Measurements from ENCODE around the gene SCN5A.
A peak's percentile ranks its signal among the peaks of the same experiment; 100 is the strongest.

Gene SCN5A

DNA sequence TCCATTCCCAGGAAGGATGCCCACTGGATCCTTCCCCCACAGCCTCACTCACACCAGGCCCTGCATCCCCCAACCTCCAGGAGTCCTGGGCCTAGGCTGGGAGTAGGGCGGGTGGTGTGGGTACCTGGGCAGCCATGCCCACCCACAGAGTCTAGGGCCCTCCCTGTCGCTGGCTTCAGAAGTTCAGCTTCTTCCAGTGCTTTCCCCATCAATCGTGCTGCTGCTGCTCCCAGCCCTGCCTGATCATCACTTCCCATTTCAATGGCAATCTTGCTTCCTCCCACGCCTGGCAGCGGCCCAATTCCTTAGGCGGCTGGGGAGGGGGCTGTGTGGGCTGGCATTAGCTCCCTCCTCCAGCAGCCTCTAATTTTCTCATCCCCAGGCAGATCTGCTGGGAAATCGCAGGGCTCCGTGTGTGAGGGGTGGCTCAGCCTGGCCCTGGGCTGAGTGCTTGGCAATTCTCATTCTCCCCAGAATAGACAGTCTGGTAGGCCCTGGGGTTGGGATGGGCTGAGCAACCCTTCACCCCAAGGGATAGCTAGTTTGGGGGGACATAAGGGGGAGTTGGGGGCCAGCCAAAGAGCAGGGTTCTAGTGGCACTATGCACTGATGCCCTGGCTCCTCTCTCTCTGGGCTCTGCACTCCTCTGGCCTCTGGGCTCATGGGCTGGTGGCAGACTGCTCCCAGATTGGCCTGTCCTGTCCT lies 66.4 kb downstream of the SCN5A start:
- Histone ChIP-seq H4K20me1 (no peaks in the 10 kb centered on the region; a peak in 1 of 22 replicates), H3K9ac (no peak overlapping the region), H3K4me2 (peak overlapping the region in 10 of 11 experiments; percentile 5 to 63 (median 40); a peak in 12 of 22 replicates), H3K36me3 (no peaks in the 10 kb centered on the region), H3K4me1 (peaks cover 32 to 43% (median 39%) of the 10 kb centered on the region in 10 experiments), H3K27ac (no peak overlapping the region), H3K27me3 (no peaks in the 10 kb centered on the region), H3K9me3 (replicated peaks in 1 of 11) (no peaks in the 10 kb centered on the region), H3K4me3 (no peak overlapping the region)
- TF ChIP-seq Cebpa-rat (IDR thresholded peaks at IDR 0.05): no peak

DNA sequence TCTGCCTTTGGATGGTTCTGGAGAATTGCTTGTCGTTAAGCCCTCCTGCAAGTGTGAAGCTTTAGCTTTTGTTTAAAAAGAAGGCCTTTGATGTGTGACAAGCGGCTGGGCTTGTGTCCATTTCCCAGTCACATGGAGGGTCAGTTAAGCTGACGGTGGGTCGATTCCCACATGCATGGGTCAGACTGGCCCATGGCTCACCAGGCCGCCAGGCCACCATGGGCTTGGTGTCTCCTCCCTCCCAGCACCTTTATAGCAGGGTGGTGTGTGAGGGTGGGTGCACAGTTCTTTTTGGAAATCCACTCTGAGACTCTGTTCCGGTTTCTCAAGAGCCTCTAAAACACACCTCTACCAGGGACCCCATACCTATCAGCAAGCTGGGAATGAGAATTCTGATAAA lies 67.2 kb downstream of the SCN5A start:
- Histone ChIP-seq H3K9ac (no peak overlapping the region), H4K20me1 (no peaks in the 10 kb centered on the region; a peak in 1 of 22 replicates), H3K27ac (no peak overlapping the region), H3K36me3 (no peaks in the 10 kb centered on the region), H3K4me3 (no peak overlapping the region), H3K4me1 (peaks cover 32 to 43% (median 39%) of the 10 kb centered on the region in 10 experiments), H3K4me2 (peak overlapping the region in 6 of 11 experiments; percentile 20 to 90 (median 66); a peak in 6 of 22 replicates), H3K9me3 (replicated peaks in 1 of 11) (no peaks in the 10 kb centered on the region), H3K27me3 (no peaks in the 10 kb centered on the region)
- no peak for TF ChIP-seq Cebpa-rat (IDR thresholded peaks at IDR 0.05)

DNA sequence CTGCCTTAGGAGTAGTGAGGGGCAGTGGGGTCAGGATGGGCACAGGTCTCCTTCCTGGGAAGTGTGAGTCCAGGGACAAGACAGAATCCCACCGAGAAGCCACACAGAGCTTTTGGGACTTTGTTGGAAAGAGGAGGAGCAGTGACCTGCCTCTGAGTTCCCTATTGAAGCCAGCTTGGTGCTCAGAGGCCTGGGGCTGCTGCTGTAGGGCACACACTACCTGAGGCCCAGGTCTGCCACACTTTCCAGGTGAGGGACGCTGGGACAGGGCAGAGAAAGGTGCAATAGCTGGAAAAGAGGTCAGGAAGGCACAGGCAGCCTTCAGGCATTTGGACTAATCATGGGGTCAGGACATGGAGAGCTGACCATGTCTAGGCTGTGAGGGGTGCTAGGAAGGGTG lies 67.7 kb downstream of the SCN5A start:
- no peak for TF ChIP-seq Cebpa-rat (IDR thresholded peaks at IDR 0.05)
- H3K36me3 ChIP-seq: no peaks in the 10 kb centered on the region
- peaks cover 32 to 43% (median 39%) of the 10 kb centered on the region in 10 experiments for H3K4me1 ChIP-seq
- no peaks in the 10 kb centered on the region for H3K27me3 ChIP-seq
- H3K9ac ChIP-seq: peak overlapping the region in 2 of 11 experiments; percentile 51 to 60; a peak in 3 of 22 replicates
- H4K20me1 ChIP-seq: no peaks in the 10 kb centered on the region; a peak in 1 of 22 replicates
- no peak overlapping the region for H3K4me3 ChIP-seq
- H3K27ac ChIP-seq: peak overlapping the region in 1 of 11 experiments; percentile 60; a peak in 2 of 22 replicates
- peak overlapping the region; percentile 42 to 92 (median 82); a peak in 18 of 22 replicates for H3K4me2 ChIP-seq
- no peaks in the 10 kb centered on the region for H3K9me3 ChIP-seq (replicated peaks in 1 of 11)

GRCh38 chr3:38580450-38581382 lies 68.8 kb downstream of the SCN5A start:
- Histone ChIP-seq H4K20me1 (no peaks in the 10 kb centered on the region; a peak in 1 of 22 replicates), H3K4me2 (peak overlapping the region; percentile 42 to 92 (median 82)), H3K9ac (peak overlapping the region in 4 of 11 experiments; percentile 51 to 60 (median 56); a peak in 10 of 22 replicates), H3K36me3 (no peaks in the 10 kb centered on the region), H3K4me1 (peaks cover 32 to 43% (median 39%) of the 10 kb centered on the region in 10 experiments), H3K27ac (peak overlapping the region in 6 of 11 experiments; percentile 14 to 72 (median 60); a peak in 12 of 22 replicates), H3K4me3 (no peak overlapping the region), H3K27me3 (no peaks in the 10 kb centered on the region), H3K9me3 (replicated peaks in 1 of 11) (no peaks in the 10 kb centered on the region)
- TF ChIP-seq Cebpa-rat (IDR thresholded peaks at IDR 0.05): no peak

DNA sequence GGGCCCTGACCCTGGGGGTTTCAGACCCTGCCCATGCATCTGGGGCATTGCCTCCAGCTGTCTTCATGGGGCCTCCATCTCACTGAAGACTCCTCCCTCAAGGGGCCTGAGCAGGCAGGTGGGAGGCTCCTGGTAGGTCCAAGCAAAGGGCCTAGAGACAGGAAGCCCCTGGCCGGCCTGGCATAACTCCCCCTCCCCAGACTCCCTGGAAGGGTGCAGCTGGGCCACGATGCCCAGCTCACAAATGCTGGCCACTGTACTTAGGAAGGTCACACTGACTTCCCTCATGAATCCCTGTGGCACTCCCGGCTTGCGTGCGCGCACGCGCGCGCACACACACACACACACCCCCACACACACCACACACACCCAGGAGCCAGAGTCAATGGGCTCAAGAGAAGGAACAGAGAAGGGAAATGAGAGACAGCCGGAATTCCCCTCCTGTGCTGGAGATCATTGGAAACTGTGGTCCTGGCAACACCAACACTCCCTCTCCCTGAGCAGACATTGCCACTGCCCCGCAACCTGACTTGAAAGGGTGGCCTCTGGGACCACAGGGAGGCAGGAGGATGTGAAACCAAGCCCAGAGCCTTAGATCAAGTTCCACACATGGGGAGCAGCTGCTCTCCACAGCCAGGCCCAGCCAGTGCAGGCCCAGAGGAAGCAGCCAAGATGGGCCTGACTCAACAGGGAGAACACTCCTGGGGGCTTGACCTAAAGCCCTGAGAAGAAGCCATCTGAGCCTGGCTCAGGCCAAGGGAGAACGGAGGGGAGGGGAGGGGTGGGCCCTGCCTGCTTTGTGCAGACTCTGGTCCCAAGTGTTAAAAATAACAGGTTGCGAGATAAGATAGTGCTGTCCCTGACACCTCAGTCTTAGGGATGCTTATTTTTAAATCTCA lies 69.7 kb downstream of the SCN5A start:
- peak overlapping the region; percentile 42 to 92 (median 82) for H3K4me2 ChIP-seq
- TF ChIP-seq Cebpa-rat (IDR thresholded peaks at IDR 0.05): no peak
- H3K27me3 ChIP-seq: no peaks in the 10 kb centered on the region
- peak overlapping the region in 4 of 11 experiments; percentile 51 to 60 (median 56); a peak in 8 of 22 replicates for H3K9ac ChIP-seq
- peaks cover 32 to 51% (median 46%) of the 10 kb centered on the region in 10 experiments for H3K4me1 ChIP-seq
- H3K27ac ChIP-seq: peak overlapping the region in 6 of 11 experiments; percentile 14 to 72 (median 60); a peak in 9 of 22 replicates
- H3K4me3 ChIP-seq: no peak overlapping the region
- H3K36me3 ChIP-seq: no peaks in the 10 kb centered on the region
- H4K20me1 ChIP-seq: no peaks in the 10 kb centered on the region; a peak in 1 of 22 replicates
- H3K9me3 ChIP-seq (replicated peaks in 1 of 11): no peaks in the 10 kb centered on the region

DNA sequence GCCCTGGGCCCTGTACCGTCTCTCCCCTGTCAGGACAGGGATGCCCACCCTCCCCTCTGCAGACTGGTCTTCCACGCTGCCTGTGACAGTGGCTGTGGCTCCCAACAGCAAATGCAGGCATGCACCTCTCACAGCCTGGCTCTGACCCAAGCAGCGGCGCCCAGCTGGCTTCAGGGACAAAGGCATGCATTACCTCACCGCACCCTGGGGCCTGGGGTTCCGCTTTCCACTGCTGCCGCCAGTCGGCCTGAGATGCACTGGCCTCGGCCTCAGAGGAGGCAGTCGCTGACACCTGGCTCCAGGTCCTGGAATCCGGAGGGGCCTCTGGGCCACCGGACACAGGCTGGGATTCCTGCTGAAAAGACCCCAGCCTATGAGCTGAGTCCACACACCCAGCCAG lies 70.3 kb downstream of the SCN5A start:
- TF ChIP-seq Cebpa-rat (IDR thresholded peaks at IDR 0.05): no peak
- H4K20me1 ChIP-seq: no peaks in the 10 kb centered on the region; a peak in 1 of 22 replicates
- no peaks in the 10 kb centered on the region for H3K27me3 ChIP-seq
- no peak overlapping the region for H3K9ac ChIP-seq
- H3K36me3 ChIP-seq: no peaks in the 10 kb centered on the region
- peaks cover 32 to 56% (median 50%) of the 10 kb centered on the region in 10 experiments for H3K4me1 ChIP-seq
- peak overlapping the region in 2 of 11 experiments; percentile 21 to 27; a peak in 1 of 22 replicates for H3K27ac ChIP-seq
- no peak overlapping the region for H3K4me3 ChIP-seq
- H3K4me2 ChIP-seq: peak overlapping the region in 9 of 11 experiments; percentile 42 to 92 (median 83); a peak in 17 of 22 replicates
- no peaks in the 10 kb centered on the region for H3K9me3 ChIP-seq (replicated peaks in 1 of 11)

- Histone ChIP-seq H4K20me1 (no peaks in the 10 kb centered on the region; a peak in 1 of 22 replicates), H3K9me3 (replicated peaks in 1 of 11) (peaks cover 0 to 6% (median 4%) of the 10 kb centered on the region in 11 experiments; a peak in 12 of 22 replicates)
- TF ChIP-seq Cebpa-rat (IDR thresholded peaks at IDR 0.05): no peak
Observed at GRCh38 chr3:38578551-38578950, 70.9 kb downstream of the SCN5A start.

DNA sequence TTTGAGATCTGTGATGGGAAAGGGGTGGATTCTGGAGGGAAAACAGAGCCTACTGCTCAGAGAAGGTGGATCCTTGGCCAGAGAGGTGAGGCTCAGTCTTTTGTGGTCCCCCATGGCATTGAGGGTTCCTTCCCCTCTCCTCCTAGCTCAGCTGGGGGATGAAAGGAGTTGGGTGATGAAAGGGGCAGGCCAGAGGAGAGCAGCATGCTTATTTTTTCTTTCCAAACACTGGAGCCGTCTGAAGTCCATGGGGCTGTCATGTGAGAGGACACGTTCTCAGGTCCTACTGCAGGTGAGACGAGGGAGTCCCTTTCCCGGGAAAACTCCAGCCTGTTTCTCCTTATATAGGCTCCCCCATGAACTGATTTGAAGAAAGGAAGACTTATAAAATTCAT lies 71.4 kb downstream of the SCN5A start:
- Histone ChIP-seq H3K36me3 (no peaks in the 10 kb centered on the region), H3K4me2 (no peak overlapping the region), H3K27ac (no peak overlapping the region), H3K9me3 (replicated peaks in 1 of 11) (peaks cover 1 to 10% (median 8%) of the 10 kb centered on the region in 11 experiments; a peak in 16 of 22 replicates), H3K27me3 (no peaks in the 10 kb centered on the region), H4K20me1 (no peaks in the 10 kb centered on the region; a peak in 1 of 22 replicates), H3K9ac (no peak overlapping the region), H3K4me1 (peaks cover 29 to 54% (median 47%) of the 10 kb centered on the region in 10 experiments), H3K4me3 (no peak overlapping the region)
- no peak for TF ChIP-seq Cebpa-rat (IDR thresholded peaks at IDR 0.05)

More at GRCh38 chr3:38578551-38578950, 70.9 kb downstream of the SCN5A start:
- no peaks in the 10 kb centered on the region for H3K36me3 ChIP-seq
- H3K4me2 ChIP-seq: no peak overlapping the region
- H3K4me1 ChIP-seq: peaks cover 32 to 56% (median 50%) of the 10 kb centered on the region in 10 experiments
- no peak overlapping the region for H3K9ac ChIP-seq
- no peak overlapping the region for H3K4me3 ChIP-seq
- no peak overlapping the region for H3K27ac ChIP-seq
- H3K27me3 ChIP-seq: no peaks in the 10 kb centered on the region

All from BLaER1 treated with 17β-estradiol and CSF1 and Interleukin-3, amounts not matched to agents 10 nM and 100 nM (cell line).